ENCODE data around the gene DTD1. TPM values are rescaled to one million over a fixed set of nuclear protein-coding genes. Genes with fewer than 3 reads are reported as not detected.

DTD1 gene
- total RNA-seq, 4 donors from 2014 or later, result 6.0 to 18.8 (median 10.2) TPM

GRCh38 chr20:18719426-18719825, 131.6 kb downstream of the DTD1 start:
- Histone ChIP-seq H3K27me3 (no peaks in the 10 kb centered on the region), H3K36me3 (no peaks in the 10 kb centered on the region), H3K4me1 (no peaks in the 10 kb centered on the region), H3K27ac (no peak overlapping the region), H3K4me3 (no peak overlapping the region), H3K9me3 (no peaks in the 10 kb centered on the region)
- DNase-seq, result no peak
- TF ChIP-seq POLR2A (IDR thresholded peaks at IDR 0.05) (no peak), CTCF (IDR thresholded peaks at IDR 0.05) (no peak)

GRCh38 chr20:18721551-18722115, 133.8 kb downstream of the DTD1 start:
- Histone ChIP-seq H3K27me3 (no peaks in the 10 kb centered on the region), H3K4me3 (no peak overlapping the region), H3K36me3 (no peaks in the 10 kb centered on the region), H3K27ac (no peak overlapping the region), H3K4me1 (no peaks in the 10 kb centered on the region), H3K9me3 (no peaks in the 10 kb centered on the region)
- TF ChIP-seq CTCF (IDR thresholded peaks at IDR 0.05) (no peak), POLR2A (IDR thresholded peaks at IDR 0.05) (no peak)
- no peak for DNase-seq

DNA sequence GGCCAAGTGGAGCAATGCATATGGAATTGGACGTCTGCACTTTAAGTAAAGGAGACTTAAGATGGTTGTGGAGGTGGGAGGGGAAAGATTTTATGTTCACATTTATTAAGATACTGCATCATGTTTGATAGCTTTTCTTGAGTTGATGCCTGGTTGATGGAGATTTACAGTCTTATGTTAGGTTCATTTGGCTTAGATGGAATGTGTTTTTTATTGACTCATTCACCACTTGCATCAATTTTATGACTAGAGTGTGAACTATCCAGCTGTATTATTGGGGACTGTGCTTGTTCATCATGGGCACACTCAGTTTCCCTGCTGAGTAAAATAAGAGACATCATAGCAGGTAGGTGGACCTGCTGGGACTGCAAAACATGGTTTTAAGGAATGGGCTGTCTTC, 134.5 kb downstream of the DTD1 start:
- H3K4me3 ChIP-seq, result no peak overlapping the region
- H3K27me3 ChIP-seq, result no peaks in the 10 kb centered on the region
- no peak overlapping the region for H3K27ac ChIP-seq
- no peaks in the 10 kb centered on the region for H3K4me1 ChIP-seq
- no peak for DNase-seq
- H3K36me3 ChIP-seq, result no peaks in the 10 kb centered on the region
- H3K9me3 ChIP-seq, result no peaks in the 10 kb centered on the region
- TF ChIP-seq CTCF (IDR thresholded peaks at IDR 0.05) (no peak), POLR2A (IDR thresholded peaks at IDR 0.05) (no peak)

- Histone ChIP-seq H3K27me3 (no peaks in the 10 kb centered on the region), H3K36me3 (no peaks in the 10 kb centered on the region), H3K9me3 (no peaks in the 10 kb centered on the region), H3K4me1 (peaks cover 0 to 11% (median 0%) of the 10 kb centered on the region in 4 donors), H3K27ac (no peak overlapping the region), H3K4me3 (no peak overlapping the region)
- DNase-seq, result no peak
- TF ChIP-seq CTCF (IDR thresholded peaks at IDR 0.05) (no peak), POLR2A (IDR thresholded peaks at IDR 0.05) (no peak)
Observed at GRCh38 chr20:18724077-18724476, 136.2 kb downstream of the DTD1 start.

DNA sequence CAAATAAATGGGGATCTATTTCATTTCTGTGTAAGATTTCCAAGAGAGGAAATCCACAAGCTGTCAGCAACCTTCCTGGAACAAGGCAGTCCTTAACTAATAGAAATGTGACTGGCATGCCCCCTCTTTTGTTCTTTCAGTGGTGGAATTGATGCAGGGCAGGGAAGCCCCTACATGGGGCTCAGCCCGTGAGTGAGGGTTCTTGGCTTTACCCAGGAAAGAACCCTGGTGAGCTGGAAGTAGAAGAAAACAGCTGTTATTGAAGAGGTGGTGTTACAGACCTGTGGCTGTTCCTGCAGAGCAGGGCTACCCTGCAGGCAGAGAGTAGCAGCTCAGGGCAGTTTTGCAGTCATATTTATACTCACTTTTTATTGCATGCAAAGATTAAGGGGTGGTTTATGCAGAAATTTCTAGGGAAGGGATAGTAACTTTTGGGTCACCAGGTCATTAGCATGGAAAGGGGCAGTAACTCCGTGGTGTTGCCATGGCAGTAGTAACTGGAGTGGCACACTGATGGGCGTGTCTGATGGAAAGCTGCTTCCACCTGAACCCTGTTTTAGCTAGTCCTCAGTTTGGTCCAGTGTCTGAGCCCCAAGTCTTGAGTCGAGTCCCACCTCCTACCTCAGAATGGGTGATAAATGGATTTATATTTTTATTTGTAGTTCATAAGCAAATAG, 137.1 kb downstream of the DTD1 start:
- Histone ChIP-seq H3K27ac (no peak overlapping the region), H3K4me3 (no peak overlapping the region), H3K9me3 (no peaks in the 10 kb centered on the region), H3K4me1 (peaks cover 0 to 11% (median 0%) of the 10 kb centered on the region in 4 donors), H3K27me3 (no peaks in the 10 kb centered on the region), H3K36me3 (no peaks in the 10 kb centered on the region)
- DNase-seq, result no peak
- TF ChIP-seq CTCF (IDR thresholded peaks at IDR 0.05) (no peak), POLR2A (IDR thresholded peaks at IDR 0.05) (no peak)
